ACHN (cell line): ENCODE results near the gene GPR157.
A peak's percentile ranks its signal among the peaks of the same experiment; 100 is the strongest.
"Not testable (repeated sequence)": the region's sequence is repeated elsewhere in the genome, so short reads cannot be mapped to it uniquely, and the experiment has no call there.

Experiments
- DNase-seq: peaks from one replicate; pipeline ENCODE4 v3.0.0-alpha.2; 2015
- in situ Hi-C: cut with HindIII; loops from 2 replicates; pipeline ENCODE4 v1.10.0; 2017; ENCODE audit warnings: low sequenced_read_pairs, low pct_ligation_motif_present, low pct_unique_long_range_greater_than_20kb

The GPR157 gene, protein sequence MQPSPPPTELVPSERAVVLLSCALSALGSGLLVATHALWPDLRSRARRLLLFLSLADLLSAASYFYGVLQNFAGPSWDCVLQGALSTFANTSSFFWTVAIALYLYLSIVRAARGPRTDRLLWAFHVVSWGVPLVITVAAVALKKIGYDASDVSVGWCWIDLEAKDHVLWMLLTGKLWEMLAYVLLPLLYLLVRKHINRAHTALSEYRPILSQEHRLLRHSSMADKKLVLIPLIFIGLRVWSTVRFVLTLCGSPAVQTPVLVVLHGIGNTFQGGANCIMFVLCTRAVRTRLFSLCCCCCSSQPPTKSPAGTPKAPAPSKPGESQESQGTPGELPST

GRCh38 chr1:9128520-9129265, at the start of gene GPR157:
Gene GPR157 (minus strand): TSS chr1:9129102. CDS start chr1:9129027, 75 bp downstream.
- DNase-seq, result peak; percentile 78
- in situ Hi-C loops, result no loop called here

DNA sequence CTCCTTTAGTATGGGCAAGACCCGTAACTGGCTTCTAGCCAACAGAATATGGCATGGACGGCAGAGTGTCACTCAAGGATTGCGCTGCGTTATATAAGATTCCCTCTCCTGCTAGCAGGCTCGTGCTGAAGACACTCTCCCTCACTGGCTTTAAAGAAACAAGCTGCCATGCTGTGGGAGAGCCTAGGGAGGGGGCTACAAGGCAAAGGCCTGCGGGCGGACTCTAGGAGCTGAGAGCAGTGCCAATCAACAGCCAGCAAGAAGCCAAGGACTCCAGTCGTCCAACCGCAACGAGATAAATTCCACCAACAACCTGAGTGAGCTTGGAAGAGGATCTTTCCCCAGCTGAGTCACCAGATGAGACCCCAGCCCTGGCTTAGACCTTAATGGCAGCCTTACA, 45.9 kb upstream of the GPR157 start:
- in situ Hi-C loops, result no loop called here
- DNase-seq, result no peak

GRCh38 chr1:9174243-9174642, 45.3 kb upstream of the GPR157 start:
- no peak for DNase-seq
- in situ Hi-C loops, result no loop called here

- in situ Hi-C loops, result no loop called here
- DNase-seq, result no peak
Measured at GRCh38 chr1:9169601-9170137, 40.8 kb upstream of the GPR157 start.

- no peak for DNase-seq
- in situ Hi-C loops, result no loop called here
Measured at GRCh38 chr1:9167638-9168037, 38.7 kb upstream of the GPR157 start.

- DNase-seq, result no peak
- in situ Hi-C loops, result no loop called here
Measured at GRCh38 chr1:9166289-9167235, 37.7 kb upstream of the GPR157 start.

- in situ Hi-C loops, result no loop called here
- DNase-seq, result no peak
Measured at GRCh38 chr1:9165396-9165795, 36.5 kb upstream of the GPR157 start.

GRCh38 chr1:9164919-9165318, 36.0 kb upstream of the GPR157 start:
- in situ Hi-C loops, result no loop called here
- no peak for DNase-seq

- DNase-seq, result no peak
- in situ Hi-C loops, result no loop called here
Measured at GRCh38 chr1:9164532-9164900, 35.6 kb upstream of the GPR157 start.

- in situ Hi-C loops, result no loop called here
Measured at GRCh38 chr1:9161963-9162362, 33.1 kb upstream of the GPR157 start.

DNA sequence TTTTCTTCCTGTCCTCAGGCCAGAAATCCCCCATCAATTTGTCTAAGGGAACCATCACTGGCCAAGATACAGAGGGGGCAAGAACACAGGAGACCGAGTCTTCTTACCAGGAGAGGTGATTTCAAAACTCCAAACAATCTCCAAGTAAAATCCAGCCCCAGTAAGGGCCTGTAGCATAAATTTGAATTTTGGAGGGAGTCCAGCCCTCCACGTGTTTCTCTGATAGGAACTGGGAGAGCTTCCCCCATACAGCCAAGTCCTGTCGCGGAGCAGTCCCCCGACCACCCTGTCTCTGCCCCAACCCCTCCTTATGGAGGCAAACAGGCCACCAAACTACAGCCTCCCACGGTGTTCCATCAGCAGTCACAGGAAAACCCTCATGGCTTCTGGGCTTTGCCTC, 32.4 kb upstream of the GPR157 start:
- DNase-seq, result no peak

More at GRCh38 chr1:9161963-9162362, 33.1 kb upstream of the GPR157 start:
- no peak for DNase-seq

DNA sequence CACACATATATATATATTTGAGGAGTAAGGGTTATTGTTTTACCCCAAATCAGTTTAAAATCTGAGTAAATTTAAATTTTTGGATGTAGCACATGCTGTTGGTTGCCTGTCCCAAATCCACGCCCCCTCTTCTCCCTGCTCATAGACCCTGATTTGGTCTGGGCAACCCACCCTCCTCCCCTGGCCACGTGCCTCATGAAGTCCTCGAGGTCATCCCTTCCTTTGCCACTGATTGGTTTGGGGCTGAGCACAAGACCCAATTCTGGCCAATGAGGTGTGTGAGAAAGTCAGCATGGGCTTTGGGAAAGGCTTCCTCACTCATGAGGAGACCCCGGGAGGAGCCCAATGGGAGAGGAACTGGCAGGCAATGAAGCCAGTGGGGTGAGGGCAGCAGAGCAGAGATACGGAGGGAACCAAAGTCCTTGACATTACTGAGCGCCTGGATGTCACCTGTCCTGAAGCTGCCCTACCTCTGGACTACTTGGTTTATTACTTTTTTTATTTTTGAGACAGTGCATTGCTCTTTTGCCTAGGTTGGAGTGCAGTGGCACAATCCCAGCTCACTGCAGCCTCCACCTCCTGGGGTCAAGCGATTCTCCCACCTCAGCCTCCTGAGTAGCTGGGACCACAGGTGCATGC, 31.3 kb upstream of the GPR157 start:
- in situ Hi-C loops, result no loop called here
- DNase-seq, result no peak

More for the DNA sequence above, 32.4 kb upstream of the GPR157 start:
- in situ Hi-C loops, result no loop called here

- DNase-seq, result no peak
- in situ Hi-C loops, result no loop called here
Measured at GRCh38 chr1:9155879-9156278, 27.0 kb upstream of the GPR157 start.

DNA sequence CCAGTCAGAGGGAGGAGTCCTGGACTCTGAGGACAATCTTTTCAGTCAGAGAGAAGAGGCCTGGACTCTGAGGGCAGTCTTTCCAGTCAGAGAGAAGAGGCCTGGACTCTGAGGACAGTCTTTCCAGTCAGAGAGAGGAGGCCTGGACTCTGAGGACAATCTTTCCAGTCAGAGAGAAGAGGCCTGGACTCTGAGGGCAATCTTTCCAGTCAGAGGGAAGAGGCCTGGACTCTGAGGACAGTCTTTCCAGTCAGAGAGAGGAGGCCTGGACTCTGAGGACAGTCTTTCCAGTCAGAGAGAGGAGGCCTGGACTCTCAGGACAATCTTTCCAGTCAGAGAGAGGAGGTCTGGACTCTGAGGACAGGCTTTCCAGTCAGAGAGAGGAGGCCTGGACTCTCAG, 26.5 kb upstream of the GPR157 start:
- DNase-seq, in situ Hi-C loops: not testable (repeated sequence)

DNA sequence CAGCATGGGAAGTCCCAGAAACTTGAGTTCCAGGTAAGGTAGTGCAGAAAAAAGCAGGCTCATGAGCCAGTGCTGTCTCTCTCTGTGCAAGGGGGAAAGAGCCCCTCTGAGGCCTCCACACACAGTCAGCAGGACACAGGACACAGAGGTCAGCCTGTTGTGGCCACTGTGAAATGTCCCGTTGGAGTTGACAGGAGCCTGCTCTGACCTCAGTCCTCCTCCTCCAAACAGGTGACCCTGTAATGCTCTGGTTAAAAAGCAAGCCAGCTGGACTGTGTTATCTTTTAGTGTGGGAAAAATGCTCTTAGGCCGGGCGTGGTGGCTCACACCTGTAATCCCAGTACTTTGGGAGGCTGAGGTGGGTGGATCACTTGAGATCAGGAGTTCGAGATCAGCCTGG, 24.2 kb upstream of the GPR157 start:
- no peak for DNase-seq
- in situ Hi-C loops, result no loop called here

DNA sequence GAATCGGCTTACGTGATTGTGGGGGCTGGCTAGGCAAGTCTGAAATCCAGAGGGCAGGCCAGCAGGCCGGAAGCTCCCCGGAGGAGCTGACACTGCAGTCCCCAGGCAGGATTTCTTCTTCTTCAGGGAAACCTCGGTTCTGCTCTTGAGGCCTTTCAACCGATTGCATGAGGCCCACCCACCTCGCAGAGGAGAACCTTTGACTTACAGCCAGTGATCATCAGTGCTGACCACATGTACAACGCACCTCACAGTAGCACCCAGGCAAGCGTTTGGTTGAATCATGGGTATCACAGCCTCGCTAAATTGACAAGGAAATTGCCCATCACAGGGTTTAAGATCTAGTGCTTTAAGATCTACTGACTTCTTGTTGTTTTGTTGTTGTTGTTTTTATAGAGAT, 23.6 kb upstream of the GPR157 start:
- DNase-seq, result no peak
- in situ Hi-C loops, result no loop called here

GRCh38 chr1:9151328-9151860, 22.5 kb upstream of the GPR157 start:
- DNase-seq, result no peak
- in situ Hi-C loops, result no loop called here
